HG03064 (cell line): ENCODE measurements around the gene SPIRE2.
"Not testable (repeated sequence)": the region's sequence is repeated elsewhere in the genome, so short reads cannot be mapped to it uniquely, and the experiment has no call there.

Experiments used
- ATAC-seq: cut with Tn5 transposase; IDR thresholded peaks from one replicate; pipeline ENCODE4 v1.9.1; 2021; ENCODE audit warnings: low read depth; ENCODE audit not compliant: unreplicated experiment

The SPIRE2 gene, protein sequence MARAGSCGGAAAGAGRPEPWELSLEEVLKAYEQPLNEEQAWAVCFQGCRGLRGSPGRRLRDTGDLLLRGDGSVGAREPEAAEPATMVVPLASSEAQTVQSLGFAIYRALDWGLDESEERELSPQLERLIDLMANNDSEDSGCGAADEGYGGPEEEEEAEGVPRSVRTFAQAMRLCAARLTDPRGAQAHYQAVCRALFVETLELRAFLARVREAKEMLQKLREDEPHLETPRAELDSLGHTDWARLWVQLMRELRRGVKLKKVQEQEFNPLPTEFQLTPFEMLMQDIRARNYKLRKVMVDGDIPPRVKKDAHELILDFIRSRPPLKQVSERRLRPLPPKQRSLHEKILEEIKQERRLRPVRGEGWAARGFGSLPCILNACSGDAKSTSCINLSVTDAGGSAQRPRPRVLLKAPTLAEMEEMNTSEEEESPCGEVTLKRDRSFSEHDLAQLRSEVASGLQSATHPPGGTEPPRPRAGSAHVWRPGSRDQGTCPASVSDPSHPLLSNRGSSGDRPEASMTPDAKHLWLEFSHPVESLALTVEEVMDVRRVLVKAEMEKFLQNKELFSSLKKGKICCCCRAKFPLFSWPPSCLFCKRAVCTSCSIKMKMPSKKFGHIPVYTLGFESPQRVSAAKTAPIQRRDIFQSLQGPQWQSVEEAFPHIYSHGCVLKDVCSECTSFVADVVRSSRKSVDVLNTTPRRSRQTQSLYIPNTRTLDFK

GRCh38 chr16:89828199-89828869 lies at the start of gene SPIRE2:
TSS of gene SPIRE2 (plus strand) at chr16:89828475. CDS start at chr16:89828551, 76 bp downstream.
- no peak for ATAC-seq

DNA sequence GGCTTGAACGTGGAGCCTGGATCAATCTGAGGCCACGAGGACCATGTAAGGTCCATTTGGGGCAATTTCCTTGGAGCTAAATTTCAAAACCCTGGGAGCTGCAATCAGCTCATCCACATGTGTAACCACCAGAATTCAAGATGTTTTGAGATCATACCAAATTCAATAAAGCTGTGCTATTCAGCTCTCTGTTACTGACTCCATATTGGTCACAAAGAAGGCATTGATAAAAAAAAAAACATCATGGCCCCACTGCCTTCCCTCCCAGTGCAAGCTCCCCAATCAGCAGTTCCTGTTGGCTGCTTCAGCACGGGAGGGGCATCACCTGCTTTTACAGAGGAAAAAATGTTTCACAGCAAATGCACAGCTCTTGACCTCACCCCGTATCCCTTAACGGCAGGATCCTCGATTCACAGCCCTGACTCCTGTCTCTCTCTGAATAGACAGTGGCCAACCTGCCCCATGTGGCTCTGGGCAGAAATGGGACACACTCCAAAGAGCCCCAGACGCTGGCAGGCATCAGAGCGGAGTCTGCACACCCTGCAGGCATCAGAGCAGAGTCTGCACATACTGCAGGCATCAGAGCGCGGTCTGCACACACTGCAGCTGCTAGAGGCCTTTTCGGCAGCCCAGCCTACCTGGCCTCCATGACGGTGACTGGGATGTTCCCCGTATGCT lies 48.9 kb upstream of the SPIRE2 start:
- ATAC-seq, result no peak

GRCh38 chr16:89779909-89780305 lies 48.4 kb upstream of the SPIRE2 start:
- no peak for ATAC-seq

DNA sequence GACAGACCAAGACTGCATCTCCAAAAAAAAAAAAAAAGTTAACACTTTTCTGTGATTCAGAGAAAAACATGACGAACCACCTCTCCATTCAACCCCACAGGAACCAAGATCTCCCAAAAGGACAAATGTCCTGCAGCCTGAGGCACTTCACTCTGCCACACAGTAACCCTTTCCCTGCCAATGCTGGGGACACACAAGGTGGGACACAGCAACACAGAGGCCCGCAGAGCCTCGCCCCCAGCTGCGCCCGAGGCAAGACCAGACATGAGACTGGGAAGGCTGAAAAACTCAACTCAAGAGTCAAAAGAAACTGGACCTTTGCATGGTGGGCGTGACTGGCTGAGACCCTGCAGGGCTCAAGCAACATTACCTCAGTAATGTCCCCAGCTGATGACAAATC lies 45.8 kb upstream of the SPIRE2 start:
- ATAC-seq, result no peak

DNA sequence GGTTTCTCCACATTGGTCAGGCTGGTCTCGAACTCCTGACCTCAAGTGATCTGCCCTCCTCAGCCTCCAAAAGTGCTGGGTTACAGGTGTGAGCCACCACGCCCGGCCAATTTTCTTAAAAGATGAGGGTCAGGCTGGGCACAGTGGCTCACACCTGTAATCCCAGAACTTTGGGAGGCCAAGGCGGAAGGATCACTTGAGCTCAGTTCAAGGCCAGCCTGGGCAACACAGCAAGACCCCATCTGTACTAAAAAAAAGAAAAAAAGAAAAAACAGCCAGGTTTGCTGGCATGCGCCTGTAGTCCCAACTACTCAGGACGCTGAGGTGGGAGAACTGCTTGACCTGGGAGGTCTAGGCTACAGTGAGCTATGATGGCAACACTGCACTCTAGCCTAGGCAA lies 44.3 kb upstream of the SPIRE2 start:
- ATAC-seq, result not testable (repeated sequence)

GRCh38 chr16:89784406-89784805 lies 43.9 kb upstream of the SPIRE2 start:
- ATAC-seq, result no peak

DNA sequence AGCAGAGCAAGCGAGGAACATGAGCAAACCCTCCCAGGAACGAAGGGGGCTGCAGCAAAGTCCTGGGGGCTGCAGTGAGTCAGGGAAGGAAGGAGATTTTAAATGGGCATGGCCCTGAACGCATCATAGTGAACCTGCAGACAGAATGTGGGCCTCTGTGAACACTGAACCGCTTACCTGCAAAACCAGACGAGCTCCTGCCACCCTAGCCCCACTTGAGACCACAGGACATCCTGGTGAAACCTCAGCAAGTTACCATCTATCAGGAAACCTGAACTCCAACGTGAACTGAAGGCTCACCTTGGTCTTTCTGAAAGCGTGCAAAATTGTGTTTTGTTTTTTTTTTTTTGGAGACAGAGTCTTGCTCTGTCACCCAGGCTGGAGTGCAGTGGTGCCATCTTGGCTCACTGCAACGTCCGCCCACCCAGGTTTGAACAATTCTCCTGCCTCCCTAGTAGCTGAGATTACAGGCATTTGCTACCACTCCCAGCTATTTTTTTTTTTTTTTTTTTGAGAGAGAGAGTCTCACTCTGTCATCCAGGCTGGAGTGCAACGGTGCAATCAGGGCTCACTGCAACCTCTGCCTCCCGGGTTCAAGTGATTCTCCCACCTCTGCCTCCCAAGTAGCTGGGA lies 42.6 kb upstream of the SPIRE2 start:
- no peak for ATAC-seq

DNA sequence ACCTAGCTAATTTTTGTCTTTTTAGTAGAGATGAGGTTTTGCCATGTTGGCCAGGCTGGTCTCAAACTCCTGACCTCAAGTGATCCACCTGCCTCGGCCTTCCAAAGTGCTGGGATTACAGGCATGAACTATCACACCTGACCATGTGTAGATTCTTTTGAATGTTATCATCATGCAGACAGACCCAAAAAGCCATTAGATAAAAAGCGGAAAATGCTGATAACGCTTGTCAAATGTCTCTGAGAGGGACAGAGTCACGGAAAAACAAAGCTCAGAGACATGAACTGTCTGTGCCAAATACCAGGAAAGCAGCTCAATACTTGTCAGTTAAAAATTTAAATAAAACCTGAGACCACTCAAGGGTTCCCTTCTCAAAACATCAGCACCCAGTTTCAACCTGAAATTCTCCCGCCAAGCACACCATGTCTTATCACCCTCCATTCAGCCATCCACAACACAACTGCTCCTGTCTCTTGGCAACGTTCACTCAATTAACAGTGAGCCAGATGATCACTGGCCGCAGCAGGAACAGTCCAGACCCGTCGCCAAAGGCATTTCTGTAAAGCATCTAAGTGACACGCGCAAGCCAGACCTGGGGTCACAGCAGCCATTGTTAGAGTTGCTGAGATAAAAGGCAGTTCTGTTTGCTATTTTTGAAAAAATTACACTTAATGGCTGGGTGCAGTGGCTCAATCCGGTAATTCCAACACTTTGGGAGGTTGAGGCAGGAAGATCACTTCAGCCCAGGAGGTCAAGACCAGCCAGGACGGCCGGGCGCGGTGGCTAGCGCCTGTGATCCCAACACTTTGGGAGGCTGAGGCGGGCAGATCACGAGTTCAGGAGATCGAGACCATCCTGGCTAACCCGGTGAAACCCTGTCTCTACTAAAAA lies 41.6 kb upstream of the SPIRE2 start:
- no peak for ATAC-seq

DNA sequence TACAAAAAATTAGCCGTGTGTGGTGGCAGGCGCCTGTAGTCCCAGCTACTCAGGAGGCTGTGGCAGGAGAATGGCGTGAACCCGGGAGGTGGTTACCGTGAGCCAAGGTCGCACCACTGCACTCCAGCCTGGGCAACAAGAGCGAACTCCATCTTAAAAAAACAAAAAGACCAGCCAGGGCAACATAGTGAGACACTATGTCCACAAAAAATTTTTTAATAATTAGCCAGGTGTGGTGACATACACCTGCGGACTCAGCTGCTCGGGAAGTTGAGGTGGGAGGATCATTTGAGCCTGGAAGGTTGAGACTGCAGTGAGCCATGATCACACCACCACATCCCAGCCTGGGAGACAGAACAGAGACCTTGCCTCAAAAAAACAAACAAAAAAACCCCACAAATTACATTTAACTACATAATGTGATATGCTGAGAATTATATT lies 40.9 kb upstream of the SPIRE2 start:
- ATAC-seq, result no peak

GRCh38 chr16:89791278-89791995 lies 36.8 kb upstream of the SPIRE2 start:
- no peak for ATAC-seq

DNA sequence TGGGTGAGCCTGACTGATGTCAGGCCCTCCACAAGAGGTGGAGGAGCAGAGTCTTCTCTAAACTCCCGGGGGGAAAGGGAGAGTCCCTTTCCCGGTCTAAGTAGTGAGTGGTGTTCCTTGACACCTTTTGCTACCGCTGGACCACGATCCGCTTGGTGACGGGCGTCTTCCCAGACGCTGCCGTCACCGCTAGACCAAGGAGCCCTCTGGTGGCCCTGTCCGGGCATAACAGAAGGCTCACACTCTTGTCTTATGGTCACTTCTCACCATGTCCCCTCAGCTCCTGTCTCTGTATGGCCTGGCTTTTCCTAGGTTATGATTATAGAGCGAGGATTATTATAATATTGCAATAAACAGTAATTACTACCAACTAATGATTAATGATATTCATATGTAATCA lies 35.2 kb upstream of the SPIRE2 start:
- ATAC-seq, result not testable (repeated sequence)

GRCh38 chr16:89793955-89794354 lies 34.3 kb upstream of the SPIRE2 start:
- ATAC-seq, result no peak

DNA sequence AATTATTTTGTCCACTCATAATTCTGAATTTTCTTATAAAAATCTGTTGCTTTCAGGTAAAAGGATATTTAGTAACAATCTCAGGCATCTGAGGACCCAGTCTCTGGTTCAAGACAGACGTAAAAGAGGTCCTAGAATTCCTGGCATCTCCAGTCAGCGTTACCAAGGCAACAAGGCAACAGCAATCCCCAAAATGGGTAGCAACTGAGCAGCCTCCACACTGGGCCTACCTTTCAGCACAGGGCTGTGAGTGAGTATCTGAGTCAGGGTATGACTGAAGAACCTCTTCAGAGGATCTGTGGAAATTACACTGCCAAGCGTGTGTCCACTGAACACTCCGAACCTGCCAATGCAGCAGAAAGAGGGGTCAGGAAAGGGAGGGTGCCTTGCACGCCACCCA lies 32.6 kb upstream of the SPIRE2 start:
- ATAC-seq, result no peak

DNA sequence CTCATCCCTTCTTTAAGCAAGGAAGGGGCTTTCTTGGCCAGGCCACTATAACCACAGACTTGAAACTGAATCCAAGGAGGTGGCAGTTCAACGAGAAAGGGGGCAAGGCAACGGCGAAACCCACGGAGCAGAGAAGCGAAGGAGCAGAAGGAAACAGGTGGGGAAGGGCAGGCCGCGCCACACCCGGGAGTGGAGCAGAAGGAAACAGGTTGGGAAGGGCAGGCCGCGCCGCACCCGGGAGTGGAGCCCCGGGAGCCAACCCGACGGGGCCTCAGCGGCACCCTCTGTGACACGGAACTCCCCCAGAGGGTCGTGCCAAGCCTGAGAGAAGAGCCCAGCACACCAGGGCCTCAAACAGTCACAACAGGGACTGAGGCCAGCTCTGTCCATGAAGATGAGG lies 32.2 kb upstream of the SPIRE2 start:
- no peak for ATAC-seq

GRCh38 chr16:89798126-89798525 lies 30.1 kb upstream of the SPIRE2 start:
- no peak for ATAC-seq

- ATAC-seq, result no peak
Observed at GRCh38 chr16:89798832-89799370, 29.4 kb upstream of the SPIRE2 start.

- ATAC-seq, result no peak
Observed at GRCh38 chr16:89801800-89802199, 26.5 kb upstream of the SPIRE2 start.

- ATAC-seq, result no peak
Observed at GRCh38 chr16:89805136-89805905, 23.0 kb upstream of the SPIRE2 start.
